NCI-H1417 treated with DMSO at 0.1 percent for 48 hours (cell line): Measurements from ENCODE around the gene N4BP2.
"Not testable (repeated sequence)": the region's sequence is repeated elsewhere in the genome, so short reads cannot be mapped to it uniquely, and the experiment has no call there.

Source experiments
- DNase-seq: peaks from one replicate; lab custom pipeline; 2025; lab: John Stamatoyannopoulos, UW

The N4BP2 gene

DNA sequence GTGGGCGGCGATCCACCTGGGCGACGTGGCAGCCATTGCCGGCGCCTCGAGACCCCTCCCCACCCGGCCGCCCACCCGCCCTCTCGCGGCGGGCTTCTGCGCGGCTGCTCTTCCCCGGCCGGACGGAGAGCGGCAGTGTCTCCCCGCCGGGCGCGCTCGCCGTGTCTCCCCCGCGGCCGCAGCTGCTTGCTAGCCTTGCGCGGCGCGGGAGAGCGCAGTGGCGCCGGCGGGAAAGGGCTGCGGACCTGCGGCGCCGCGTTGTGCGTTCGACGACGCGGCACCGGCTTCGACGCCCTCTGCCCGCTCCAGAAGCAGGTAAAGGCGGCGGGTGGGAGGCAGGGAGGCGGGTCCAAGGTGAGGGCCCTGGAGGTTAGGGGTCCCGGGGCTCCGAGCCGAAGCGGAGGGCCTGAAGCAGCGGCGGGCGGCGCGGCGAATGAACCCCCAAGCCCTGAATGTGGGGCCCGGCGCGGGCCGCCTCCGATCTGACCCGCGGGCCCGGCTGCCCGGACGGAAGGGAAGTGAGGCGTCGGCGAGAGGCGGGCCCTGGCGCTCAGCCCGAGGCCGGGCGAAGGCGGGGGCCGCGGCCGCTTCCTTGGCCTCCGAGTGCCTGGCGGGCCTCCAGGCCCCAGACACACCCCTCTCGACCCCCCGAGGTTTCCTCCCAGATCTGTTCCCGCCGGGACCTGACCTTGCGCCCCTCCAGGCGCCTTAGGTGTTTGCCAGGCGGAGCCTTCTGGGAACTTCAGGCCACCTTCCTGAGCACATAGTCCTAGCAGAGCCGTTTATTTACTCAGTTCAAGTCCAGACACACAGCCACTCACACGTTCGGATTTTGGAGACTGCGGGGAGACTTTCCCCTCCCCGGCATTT is at the start of gene N4BP2:
TSS of gene N4BP2 (plus strand) at position 135 of the 870 bp plus-strand sequence. CDS start 40,491 bp downstream, outside the sequence.
- peak; percentile 48 for DNase-seq

DNA sequence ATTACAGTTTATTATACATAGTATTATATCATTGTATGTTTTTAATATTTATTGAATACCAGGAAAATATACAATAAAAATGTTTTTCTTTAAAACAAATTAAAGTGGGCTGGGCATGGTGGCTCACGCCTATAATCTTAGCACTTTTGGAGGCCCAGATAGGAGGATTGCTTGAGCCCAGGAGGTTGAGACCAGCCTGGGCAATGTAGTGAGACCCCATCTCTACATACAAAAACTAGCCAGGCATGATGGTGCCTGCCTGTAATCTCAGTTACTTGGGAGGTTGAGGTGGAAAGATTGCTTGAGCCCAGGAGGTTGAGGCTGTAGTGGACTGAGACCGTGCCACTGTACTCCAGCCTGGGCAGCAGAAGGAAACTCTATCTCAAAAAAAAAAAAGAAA is 40.6 kb upstream of the N4BP2 start:
- DNase-seq = no peak

DNA sequence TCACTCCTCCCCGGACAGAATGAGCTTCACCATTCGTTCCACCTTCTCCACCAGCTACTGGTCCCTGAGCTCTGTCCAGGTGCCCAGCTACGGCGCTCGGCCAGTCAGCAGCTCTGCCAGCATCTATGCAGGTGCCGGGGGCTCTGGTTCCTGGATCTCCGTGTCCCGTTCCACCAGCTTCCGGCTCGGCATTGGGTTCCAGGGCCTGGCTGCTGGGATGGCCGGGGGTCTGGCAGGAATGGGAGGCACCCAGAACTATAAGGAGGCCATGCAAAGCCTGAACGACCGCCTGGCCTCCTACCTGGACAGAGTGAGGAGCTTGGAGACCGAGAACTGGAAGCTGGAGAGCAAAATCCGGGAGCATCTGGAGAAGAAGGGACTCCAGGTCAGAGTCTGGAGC is 36.4 kb upstream of the N4BP2 start:
- no peak for DNase-seq

DNA sequence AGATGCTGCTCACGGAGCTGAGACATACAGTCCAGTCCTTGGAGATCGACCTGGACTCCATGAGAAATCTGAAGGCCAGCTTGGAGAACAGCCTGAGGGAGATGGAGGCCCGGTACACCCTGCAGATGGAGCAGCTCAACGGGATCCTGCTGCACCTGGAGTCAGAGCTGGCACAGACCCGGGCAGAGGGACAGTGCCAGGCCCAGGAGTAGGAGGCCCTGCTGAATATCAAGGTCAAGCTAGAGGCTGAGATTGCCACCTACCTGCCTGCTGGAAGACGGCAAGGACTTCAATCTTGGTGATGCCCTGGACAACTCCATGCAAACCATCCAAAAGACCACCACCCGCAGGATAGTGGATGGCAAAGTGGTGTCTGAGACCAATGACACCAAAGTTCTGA is 35.5 kb upstream of the N4BP2 start:
- DNase-seq = not testable (repeated sequence)

DNA sequence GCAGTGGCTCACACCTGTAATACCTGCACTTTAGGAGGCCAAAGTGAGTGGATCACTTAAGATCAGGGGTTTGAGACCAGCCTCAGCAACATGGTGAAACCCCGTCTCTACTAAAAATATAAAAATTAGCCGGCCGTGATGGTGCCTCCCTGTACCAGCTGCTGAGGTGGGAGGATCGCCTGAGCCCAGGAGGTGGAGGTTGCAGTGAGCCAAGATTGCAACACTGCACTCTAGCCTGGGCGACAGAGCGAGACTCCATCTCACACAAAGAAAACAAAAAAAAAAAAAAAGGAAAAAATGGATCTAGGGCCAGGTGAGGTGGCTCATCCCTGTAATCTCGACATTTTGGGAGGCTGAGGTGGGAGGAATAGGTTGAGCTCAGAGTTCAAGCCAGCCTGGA is 32.6 kb upstream of the N4BP2 start:
- DNase-seq = not testable (repeated sequence)

DNA sequence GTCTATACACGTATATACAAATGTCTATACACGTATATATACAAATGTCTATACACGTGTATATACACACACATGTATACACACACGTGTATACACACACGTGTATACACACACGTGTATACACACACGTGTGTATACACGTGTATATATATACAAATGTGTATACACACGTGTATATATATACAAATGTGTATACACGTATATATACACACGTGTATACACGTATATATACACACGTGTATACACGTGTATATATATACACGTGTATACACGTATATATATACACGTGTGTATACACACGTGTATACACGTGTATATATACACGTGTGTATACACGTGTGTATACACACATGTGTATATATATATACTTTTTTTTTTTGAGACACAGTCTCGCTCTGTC is 23.9 kb upstream of the N4BP2 start:
- DNase-seq = no peak

DNA sequence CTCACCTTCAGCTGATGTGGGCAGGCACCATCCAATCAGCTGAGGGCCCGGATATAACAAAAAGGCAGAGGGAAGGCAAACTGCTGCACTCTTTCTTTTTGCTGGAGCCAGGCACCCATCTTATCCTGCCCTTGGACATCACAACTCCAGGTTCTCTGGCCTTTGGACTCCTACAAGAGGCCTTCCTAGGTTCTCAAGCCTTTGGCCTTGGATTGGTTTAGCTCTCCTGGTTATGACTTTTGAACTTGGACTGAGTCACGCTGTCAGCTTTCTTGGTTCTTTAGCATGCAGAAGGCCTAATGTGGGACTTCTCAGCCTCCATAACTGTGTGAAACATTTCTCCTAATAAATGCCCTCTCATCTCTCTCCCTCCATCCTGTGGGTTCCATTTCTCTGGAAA is 23.0 kb upstream of the N4BP2 start:
- no peak for DNase-seq

DNA sequence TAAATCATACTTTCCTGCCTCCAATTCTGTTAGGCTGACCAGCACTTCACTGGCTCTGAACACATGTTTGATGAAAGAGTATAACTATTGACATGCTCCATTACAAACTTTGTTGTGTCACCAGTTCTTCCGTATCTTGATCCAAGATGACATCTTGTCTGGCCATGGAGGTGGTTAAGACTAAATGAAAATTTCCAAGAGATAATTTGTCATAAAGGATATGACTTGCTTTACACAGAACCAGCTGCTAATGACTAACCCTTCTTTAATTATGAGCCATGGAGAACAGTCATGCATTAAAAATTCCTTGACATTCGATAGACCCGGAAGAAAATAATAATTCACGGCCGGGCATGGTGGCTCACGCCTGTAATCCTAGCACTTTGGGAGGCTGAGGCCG is 17.7 kb upstream of the N4BP2 start:
- DNase-seq = no peak

DNA sequence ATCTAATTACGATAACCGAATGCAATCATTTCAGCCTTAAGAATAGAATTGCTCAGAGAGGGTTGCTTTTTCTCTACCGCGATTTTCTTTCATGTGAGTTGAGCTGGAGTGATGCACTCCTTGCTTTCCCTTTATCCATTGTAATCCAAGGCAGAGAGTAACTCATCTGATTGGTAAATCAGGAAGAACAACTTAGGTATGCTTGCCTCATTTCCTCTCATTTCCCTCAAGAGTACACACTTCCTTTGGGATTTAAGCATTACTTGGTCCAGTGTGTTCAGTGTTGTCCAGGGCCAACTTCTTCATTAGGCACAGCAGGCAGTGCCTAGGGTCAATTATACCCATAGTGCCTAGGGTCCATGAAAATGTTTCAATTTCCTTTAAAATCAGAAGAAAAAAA is 15.7 kb upstream of the N4BP2 start:
- DNase-seq = no peak

DNA sequence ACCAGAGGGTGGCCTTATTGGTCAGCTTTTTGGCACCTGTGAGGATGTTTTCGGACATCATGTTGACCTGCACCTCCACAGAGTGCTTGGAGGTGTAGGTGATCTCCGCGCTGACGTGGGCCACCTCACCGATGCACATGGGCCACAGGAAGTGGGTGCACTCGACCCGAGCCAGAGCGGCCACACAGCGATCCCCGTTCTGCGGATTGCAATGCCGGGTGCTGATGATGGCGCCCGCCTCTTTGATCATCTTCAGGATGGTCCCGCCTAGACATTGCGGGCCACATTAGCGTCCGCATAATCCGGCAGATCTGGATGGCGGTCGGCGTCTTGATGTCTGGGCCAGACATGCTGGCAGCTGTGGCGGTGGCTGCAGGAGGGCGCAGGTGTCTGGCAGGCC is 12.9 kb upstream of the N4BP2 start:
- DNase-seq = no peak

DNA sequence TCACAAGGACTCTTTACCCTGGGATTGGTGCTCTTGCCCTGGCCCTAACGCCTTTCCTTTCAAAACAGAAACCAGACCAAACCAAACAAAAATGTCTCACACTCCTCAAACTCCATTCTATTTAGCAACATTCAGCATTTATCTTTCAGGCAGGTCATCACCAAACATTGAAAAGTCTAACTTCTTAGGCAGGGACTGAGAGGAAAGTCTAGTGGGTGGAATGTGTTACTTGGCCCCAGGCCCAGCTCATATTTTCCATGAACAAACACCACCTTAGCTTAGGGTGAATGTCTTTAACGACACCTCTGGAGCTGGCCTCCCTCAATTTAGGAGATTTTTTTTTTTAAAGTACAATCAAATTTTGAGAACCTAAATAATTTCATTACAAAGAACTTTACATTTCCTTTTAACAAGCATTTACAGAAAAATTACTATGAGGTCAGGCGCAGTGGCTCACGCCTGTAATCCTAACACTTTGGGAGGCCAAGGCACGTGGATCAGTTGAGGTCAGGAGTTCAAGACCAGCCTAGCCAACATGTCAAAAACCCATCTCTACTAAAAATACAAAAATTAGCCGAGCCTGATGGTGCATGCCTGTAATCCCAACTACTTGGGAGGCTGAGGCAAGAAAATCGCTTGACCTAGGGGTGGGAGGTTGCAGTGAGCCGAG is 10.2 kb upstream of the N4BP2 start:
- DNase-seq = no peak

DNA sequence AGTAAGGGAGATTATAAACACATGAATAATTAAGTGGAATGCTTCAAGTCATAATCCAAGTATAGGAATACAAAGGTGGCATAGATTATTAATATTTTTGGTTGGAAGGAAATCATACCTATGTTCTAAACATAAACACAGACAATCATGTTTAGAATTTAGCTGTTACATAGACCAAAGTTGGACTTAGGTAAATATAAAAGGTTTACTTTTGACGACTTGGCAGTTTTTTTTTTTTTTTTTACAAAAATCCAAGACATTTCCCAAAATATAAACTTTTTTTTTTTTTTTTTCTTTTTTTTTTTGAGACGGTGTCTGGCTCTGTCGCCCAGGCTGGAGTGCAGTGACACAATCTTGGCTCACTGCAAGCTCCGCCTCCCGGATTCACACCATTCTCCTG is 3.5 kb upstream of the N4BP2 start:
- no peak for DNase-seq

DNA sequence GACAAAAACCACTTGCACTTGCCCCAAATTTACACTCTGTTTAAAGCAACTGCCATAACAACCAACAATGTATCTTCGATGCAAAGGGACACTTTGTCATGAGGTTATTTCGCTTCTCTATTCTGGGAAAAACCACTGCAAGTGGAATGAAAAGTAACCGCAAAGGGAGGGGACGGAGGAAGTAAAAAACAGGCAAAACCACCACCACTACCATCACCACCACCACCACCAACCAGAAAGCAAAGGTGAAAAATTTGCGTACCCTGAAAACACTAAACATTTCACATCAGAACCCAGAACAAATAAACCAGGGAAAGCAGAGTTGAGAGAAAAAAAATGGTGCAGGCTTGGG is 1.2 kb upstream of the N4BP2 start:
- no peak for DNase-seq

DNA sequence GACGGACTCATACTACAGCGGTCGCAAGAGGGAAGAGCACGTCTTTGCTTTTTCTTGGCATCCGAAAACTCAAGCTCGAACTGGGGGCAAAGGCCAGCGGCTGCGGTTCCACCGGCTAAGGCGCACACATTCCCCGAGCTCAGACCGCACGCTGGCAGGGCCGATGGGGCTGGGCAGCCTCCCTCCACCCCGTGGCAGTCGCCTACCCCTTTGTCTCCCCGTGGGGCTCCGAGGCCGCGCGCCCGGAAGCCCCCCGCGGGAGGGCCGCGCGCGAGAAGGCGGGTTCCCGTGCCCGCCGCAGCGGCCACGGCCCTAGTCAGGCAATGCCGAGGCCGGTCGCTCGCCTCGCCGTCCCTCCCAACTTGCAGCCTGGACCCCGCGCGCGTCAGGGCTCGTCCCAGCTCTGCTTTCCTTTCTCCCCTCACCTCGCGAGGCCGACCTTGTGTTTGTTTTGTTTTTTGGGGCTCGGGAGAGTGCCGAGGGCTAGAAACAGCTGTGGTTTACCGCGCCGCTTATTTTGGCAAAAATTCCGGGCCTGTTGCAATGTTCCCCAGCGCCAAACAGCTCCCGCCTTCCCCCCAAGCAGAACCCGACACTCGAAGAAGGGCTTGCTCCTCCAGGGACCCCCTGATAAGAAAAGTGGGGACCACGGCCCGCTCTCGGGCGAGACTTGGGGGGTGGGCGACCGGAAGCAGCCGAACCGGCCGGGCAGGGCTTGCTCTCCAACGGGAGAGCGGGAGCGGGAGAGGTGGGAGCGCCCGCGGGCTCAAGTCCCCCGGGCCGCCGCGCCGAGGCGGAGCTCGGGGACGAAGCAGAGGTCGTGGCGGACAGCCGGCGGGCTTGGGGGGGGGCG is 561 bp upstream of the N4BP2 start:
- DNase-seq = peak; percentile 55

DNA sequence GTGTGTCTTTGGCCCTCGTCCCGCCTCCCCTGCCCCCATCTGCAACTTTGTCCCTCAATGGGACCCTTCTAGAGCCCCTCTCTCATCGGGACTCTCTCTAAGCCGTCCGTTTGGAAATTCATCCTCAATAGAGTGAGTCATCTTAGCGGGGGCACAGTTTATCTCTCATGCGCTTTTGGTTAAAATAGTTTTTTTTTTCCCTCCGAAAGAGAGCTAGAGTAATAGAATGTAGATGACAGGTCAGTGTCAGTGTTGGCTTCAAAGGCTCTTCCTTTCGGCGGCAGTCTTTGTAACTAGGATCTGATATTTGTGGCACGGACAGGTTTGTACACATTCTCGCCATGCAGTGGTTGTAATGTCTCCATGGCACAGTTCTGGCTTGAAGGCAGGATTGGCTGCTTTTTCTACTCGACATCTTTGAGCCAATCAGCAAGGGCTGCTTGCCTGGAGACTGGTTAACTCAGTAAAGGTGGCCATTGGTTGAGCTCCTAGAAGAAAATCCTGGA is 989 bp downstream of the N4BP2 start:
- peak; percentile 73 for DNase-seq

DNA sequence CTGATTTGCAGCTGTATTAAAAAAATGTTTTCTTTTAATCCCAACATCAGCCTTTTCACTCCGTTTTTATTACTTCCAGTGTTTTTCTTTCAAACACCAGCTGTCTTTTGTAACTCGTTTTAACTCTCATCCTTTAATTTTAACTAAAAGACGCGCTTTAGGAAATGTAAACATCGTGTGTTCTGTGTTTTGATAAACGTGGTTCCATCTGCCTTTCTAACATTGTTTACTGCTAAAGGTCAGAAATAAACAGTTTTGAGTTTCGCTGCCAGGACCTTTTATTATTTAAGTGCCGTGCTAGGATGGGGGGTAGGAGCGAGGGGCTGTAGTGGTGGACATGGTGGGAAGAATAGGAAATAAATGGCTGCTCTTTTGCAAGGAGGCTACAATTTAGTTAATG is 1.5 kb downstream of the N4BP2 start:
- DNase-seq = no peak

DNA sequence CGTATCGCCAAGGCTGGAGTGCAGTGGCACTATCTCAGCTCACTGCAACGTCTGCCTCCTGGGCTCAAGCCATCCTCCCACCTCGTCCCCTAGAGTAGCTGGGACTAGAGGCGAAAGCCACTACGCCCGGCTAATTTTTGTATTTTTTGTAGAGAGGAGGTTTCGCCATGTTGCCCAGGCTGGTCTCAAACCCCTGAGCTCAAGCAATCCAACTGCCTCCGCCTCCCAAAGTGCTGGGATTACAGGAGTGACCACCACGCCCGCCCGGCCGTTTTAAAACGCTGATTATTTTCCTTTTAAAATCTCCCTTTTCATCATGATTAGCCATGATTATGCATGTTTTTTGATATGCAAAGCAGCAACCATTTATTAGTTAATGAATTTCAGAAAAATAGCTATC is 2.2 kb downstream of the N4BP2 start:
- no peak for DNase-seq

DNA sequence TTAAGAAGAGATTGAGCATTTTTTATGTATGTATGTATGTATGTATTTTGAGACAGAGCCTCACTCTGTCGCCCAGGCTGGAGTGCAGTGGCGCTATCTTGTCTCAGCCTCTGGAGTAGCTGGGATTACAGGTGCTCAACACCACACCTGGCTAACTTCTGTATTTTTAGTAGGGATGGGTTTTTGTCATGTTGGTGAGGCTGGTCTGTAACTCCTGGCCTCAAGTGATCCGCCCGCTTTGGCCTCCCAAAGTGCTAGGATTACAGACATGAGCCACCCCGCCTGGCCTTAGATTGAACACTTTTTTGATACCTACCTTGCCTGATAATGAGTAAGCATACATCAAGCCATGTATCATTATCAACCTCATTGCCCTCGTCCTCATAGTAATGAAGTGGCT is 2.7 kb downstream of the N4BP2 start:
- DNase-seq = no peak

DNA sequence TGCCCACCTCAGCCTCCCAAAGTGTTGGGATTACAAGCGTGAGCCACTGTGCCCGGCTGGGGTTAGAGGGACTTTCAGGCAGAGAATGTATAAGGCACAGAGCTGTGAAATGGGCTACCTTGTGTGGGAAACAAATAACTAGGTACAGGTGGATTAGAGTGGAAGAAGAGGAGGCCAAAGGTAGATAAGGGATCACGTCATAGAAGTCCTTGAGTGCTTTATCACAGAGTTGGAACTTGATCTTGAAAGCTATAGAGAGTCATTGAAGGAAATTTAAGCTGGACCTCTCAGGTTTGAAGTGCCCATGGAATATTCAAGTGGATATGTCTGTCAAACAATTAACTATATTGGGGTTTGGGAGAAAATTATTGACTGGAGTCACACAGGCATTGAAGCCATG is 8.4 kb downstream of the N4BP2 start:
- no peak for DNase-seq

DNA sequence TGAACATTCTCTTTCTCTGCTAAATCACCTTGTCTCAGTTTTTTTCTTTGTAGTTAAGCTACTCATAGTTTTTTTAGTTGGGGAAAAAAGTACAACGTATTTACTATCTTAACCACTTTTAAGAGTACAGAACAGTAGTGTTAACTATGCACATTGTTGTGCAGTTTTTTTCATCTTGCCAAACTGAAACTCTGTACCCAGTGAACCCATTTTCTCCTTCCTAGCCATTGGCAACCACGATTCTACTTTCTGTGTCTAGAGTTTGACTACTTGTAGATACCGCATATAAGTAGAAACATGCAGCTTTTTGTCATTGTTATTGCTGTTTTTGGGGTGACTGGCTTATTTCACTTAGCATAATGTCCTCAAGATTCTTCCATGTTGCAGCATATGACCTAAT is 10.0 kb downstream of the N4BP2 start:
- DNase-seq = no peak

DNA sequence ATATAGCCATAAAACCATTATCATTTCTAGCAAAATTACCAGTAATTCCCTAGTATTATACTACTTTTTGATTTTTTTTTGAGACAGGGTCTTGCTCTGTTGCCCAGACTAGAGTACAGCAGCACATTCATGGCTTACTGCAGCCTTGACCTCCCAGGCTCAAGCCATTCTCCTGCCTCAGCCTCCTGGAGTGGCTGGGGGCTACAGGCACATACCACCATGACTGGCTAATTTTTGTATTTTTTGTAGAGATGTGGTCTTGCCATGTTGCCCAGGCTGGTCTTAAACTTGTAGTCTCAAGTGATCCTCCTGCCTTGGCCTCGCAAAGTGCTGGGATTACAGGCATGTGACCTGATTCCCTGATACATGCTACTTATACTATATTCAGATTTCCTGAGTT is 13.7 kb downstream of the N4BP2 start:
- no peak for DNase-seq

DNA sequence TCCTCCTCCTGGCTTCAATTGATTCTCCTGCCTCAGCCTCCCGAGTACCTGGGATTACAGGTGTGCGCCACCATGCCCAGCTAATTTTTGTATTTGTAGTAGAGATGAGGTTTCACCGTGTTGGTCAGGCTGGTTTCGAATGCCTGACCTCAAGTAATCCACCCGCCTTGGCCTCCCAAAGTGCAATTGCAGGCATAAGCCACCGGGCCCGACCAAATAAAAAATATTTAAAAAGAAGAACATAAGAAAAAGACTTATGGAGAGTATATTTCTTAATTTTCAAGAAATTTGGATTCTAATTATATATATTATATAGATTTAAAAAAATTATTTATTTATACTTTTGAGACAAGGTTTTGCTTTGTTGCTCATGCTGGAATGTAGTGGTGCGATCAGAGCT is 29.8 kb downstream of the N4BP2 start:
- no peak for DNase-seq
